HepG2 (cell line): Measurements from ENCODE around the gene SERPINF2. TPM values are rescaled to one million over a fixed set of nuclear protein-coding genes. Genes with fewer than 3 reads are reported as not detected.

Experiments
- ATAD3A ChIP-seq: sonication (generic); formaldehyde crosslinking; IDR thresholded peaks from 2 replicates; pipeline ENCODE4 v1.4.0; 2020; ENCODE audit warnings: missing genetic modification reagents
- ATF1 ChIP-seq: IDR thresholded peaks from 2 replicates; pipeline ENCODE4 v1.6.1; 2016; ENCODE audit warnings: mild to moderate bottlenecking, control low read depth
- DPF2 ChIP-seq: sonication (generic); formaldehyde crosslinking; IDR thresholded peaks from 2 replicates; pipeline ENCODE4 v1.4.0; 2020; ENCODE audit warnings: mild to moderate bottlenecking, low read depth, missing genetic modification reagents, borderline replicate concordance
- E2F1 ChIP-seq: sonication (generic); formaldehyde crosslinking; IDR thresholded peaks from 2 replicates; pipeline ENCODE4 v1.5.0; 2020; ENCODE audit warnings: missing genetic modification reagents
- GATA4 ChIP-seq: sonication (generic); IDR thresholded peaks from 2 replicates; pipeline ENCODE4 v1.6.1; 2016; ENCODE audit warnings: antibody characterized with exemption, low read depth, borderline replicate concordance
- HDAC2 ChIP-seq: sonication (generic); formaldehyde crosslinking; IDR thresholded peaks from 2 replicates; pipeline ENCODE4 v1.4.0; 2020; ENCODE audit warnings: missing genetic modification reagents
- KLF15 ChIP-seq: sonication (generic); formaldehyde crosslinking; IDR thresholded peaks from 2 replicates; pipeline ENCODE4 v1.8.1; 2023; ENCODE audit warnings: borderline replicate concordance, mild to moderate bottlenecking, inconsistent platforms, missing genetic modification reagents, mixed read lengths
- SP5 ChIP-seq: IDR thresholded peaks from 2 replicates; pipeline ENCODE4 v1.6.1; 2016; ENCODE audit warnings: low read depth, borderline replicate concordance
- ZNF329 ChIP-seq: sonication (generic); formaldehyde crosslinking; IDR thresholded peaks from 2 replicates; pipeline ENCODE4 v1.9.0; 2021; ENCODE audit warnings: low read depth, mild to moderate bottlenecking, missing genetic modification reagents
- ZNF33B ChIP-seq: sonication (generic); formaldehyde crosslinking; IDR thresholded peaks from 2 replicates; pipeline ENCODE4 v1.5.1; 2020; ENCODE audit warnings: mild to moderate bottlenecking, missing genetic modification reagents
- ZNF550 ChIP-seq: sonication (generic); formaldehyde crosslinking; IDR thresholded peaks from 2 replicates; pipeline ENCODE4 v1.4.0; 2020; ENCODE audit warnings: mild to moderate bottlenecking, missing genetic modification reagents, borderline replicate concordance
- ZNF747 ChIP-seq: sonication (generic); formaldehyde crosslinking; IDR thresholded peaks from 2 replicates; pipeline ENCODE4 v1.8.1; 2023; ENCODE audit warnings: missing genetic modification reagents, mild to moderate bottlenecking, borderline replicate concordance
- ZNF770 ChIP-seq: sonication (generic); formaldehyde crosslinking; IDR thresholded peaks from 2 replicates; pipeline ENCODE4 v1.5.0; 2020; ENCODE audit warnings: mild to moderate bottlenecking, missing genetic modification reagents
- ZSCAN21 ChIP-seq: sonication (generic); formaldehyde crosslinking; IDR thresholded peaks from 2 replicates; pipeline ENCODE4 v1.8.0; 2022; ENCODE audit warnings: mild to moderate bottlenecking, missing genetic modification reagents, moderate library complexity, borderline replicate concordance
- polyA plus RNA-seq, 8 experiments: library from polyadenylated mRNA; depleted of rRNA in 3 of 8; stranded (reverse) in 7 of 8; unstranded in 1 of 8; fragments of >200 nt; fragmentation: Illumina TruSeq in 4 of 8; extraction: Trizol in 4 of 8; gene quantifications; 2 replicates each; pipeline versions ENCODE4 v1.2.1 to v1.2.3, GENCODE V29; 2011 to 2016; ENCODE audit warnings: low read depth in 4 of 8, missing spikeins in 1 of 8, mixed read lengths in 1 of 8; ENCODE audit not compliant: insufficient read depth in 1 of 8
- total RNA-seq, 5 experiments: library from RNA; depleted of rRNA; stranded (reverse); fragments of >200 nt; fragmentation: Illumina TruSeq; extraction: Trizol; gene quantifications; 2 replicates each; pipeline ENCODE4 v1.2.3, GENCODE V29; 2016; ENCODE audit warnings: low read depth in 1 of 5
- TF ChIP-seq, protein P1 (sequence below): sonication (generic); formaldehyde crosslinking; IDR thresholded peaks from one replicate; pipeline ENCODE4 v1.5.1; 2020; ENCODE audit warnings: mild to moderate bottlenecking, missing genetic modification reagents; ENCODE audit errors: not compliant biosample characterization
- TF ChIP-seq, protein P2 (sequence below): sonication (generic); formaldehyde crosslinking; IDR thresholded peaks from 2 replicates; pipeline ENCODE4 v1.9.0; 2021; ENCODE audit warnings: missing genetic modification reagents, borderline replicate concordance

Gene SERPINF2
- total and polyA plus RNA-seq, 2 of the 13 experiments (the other 11 are each of a cell fraction or from before 2014, with no cell fraction given): 309 to 548 TPM

DNA sequence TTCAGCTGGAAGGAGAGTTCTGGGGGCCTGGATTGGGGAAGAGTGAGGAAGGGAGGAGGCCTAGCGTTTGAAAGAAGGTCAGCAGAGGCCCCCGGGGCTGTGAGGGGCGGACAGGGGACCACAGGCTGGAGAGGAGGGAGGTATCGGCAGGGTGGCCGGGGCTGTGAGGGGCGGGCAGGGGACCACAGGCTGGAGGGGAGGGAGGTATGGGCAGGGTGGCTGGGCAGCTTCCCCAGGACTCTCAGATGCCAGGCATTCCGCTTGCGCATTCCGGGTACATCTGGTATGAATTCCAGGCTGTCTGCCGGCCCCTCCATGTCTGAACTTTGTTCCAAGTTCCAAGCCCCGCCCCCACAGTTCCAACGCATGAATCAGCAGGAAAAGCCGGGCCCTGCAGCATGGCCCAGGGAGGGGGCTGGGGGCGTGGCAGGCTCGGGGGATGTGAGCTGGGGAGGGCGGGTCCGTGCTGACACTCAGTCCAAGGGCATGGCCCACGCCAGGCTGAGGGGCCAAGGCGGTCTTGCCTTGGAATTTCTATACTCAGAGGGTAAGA, 28.2 kb upstream of the SERPINF2 start (continued):
- TF ChIP-seq E2F1 (CRISPR knock-in tag) (no peak), KLF15 (CRISPR knock-in tag) (no peak), ZSCAN21 (no peak; the same call in 1 of the 2 replicates), ATAD3A (CRISPR knock-in tag) (no peak), GATA4 (no peak), DPF2 (CRISPR knock-in tag) (no peak; the same call in 1 of the 2 replicates), ZNF770 (no peak), ATF1 (no peak), ZNF329 (no peak), ZNF550 (CRISPR knock-in tag) (no peak), ZNF33B (CRISPR knock-in tag) (no peak), ZNF747 (CRISPR knock-in tag) (no peak), HDAC2 (CRISPR knock-in tag) (peak; percentile 77), SP5 (CRISPR knock-in tag) (peak; percentile 91)
- TF ChIP-seq, protein P1, sequence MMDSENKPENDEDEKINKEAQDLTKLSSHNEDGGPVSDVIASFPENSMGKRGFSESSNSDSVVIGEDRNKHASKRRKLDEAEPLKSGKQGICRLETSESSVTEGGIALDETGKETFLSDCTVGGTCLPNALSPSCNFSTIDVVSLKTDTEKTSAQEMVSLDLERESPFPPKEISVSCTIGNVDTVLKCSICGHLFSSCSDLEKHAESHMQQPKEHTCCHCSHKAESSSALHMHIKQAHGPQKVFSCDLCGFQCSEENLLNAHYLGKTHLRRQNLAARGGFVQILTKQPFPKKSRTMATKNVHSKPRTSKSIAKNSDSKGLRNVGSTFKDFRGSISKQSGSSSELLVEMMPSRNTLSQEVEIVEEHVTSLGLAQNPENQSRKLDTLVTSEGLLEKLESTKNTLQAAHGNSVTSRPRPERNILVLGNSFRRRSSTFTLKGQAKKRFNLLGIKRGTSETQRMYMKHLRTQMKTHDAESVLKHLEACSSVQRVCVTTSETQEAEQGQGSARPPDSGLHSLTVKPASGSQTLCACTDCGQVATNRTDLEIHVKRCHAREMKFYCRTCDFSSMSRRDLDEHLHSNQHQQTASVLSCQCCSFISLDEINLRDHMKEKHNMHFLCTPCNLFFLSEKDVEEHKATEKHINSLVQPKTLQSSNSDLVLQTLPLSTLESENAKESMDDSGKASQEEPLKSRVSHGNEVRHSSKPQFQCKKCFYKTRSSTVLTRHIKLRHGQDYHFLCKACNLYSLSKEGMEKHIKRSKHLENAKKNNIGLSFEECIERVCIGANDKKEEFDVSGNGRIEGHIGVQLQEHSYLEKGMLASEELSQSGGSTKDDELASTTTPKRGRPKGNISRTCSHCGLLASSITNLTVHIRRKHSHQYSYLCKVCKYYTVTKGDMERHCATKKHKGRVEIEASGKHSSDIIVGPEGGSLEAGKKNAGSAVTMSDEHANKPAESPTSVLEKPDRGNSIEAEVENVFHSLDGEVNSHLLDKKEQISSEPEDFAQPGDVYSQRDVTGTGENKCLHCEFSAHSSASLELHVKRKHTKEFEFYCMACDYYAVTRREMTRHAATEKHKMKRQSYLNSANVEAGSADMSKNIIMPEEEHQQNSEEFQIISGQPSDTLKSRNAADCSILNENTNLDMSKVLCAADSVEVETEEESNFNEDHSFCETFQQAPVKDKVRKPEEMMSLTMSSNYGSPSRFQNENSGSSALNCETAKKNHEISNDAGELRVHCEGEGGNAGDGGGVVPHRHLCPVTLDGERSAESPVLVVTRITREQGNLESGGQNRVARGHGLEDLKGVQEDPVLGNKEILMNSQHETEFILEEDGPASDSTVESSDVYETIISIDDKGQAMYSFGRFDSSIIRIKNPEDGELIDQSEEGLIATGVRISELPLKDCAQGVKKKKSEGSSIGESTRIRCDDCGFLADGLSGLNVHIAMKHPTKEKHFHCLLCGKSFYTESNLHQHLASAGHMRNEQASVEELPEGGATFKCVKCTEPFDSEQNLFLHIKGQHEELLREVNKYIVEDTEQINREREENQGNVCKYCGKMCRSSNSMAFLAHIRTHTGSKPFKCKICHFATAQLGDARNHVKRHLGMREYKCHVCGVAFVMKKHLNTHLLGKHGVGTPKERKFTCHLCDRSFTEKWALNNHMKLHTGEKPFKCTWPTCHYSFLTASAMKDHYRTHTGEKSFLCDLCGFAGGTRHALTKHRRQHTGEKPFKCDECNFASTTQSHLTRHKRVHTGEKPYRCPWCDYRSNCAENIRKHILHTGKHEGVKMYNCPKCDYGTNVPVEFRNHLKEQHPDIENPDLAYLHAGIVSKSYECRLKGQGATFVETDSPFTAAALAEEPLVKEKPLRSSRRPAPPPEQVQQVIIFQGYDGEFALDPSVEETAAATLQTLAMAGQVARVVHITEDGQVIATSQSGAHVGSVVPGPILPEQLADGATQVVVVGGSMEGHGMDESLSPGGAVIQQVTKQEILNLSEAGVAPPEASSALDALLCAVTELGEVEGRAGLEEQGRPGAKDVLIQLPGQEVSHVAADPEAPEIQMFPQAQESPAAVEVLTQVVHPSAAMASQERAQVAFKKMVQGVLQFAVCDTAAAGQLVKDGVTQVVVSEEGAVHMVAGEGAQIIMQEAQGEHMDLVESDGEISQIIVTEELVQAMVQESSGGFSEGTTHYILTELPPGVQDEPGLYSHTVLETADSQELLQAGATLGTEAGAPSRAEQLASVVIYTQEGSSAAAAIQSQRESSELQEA: no peak
- TF ChIP-seq, protein P2, sequence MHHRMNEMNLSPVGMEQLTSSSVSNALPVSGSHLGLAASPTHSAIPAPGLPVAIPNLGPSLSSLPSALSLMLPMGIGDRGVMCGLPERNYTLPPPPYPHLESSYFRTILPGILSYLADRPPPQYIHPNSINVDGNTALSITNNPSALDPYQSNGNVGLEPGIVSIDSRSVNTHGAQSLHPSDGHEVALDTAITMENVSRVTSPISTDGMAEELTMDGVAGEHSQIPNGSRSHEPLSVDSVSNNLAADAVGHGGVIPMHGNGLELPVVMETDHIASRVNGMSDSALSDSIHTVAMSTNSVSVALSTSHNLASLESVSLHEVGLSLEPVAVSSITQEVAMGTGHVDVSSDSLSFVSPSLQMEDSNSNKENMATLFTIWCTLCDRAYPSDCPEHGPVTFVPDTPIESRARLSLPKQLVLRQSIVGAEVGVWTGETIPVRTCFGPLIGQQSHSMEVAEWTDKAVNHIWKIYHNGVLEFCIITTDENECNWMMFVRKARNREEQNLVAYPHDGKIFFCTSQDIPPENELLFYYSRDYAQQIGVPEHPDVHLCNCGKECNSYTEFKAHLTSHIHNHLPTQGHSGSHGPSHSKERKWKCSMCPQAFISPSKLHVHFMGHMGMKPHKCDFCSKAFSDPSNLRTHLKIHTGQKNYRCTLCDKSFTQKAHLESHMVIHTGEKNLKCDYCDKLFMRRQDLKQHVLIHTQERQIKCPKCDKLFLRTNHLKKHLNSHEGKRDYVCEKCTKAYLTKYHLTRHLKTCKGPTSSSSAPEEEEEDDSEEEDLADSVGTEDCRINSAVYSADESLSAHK (CRISPR knock-in tag): no peak
